Psoas muscle (tissue), 8 donors: ENCODE results near the gene RASA3. TPM values are rescaled to one million over a fixed set of nuclear protein-coding genes. Genes with fewer than 3 reads are reported as not detected.

Source experiments
- ATAC-seq, 4 donors: fragments of 200-7000 bp; cut with Tn5 transposase; one replicate each; pipeline ENCODE4 v1.9.1; 2020; ENCODE audit warnings: moderate library complexity in 3 of 4, mild to moderate bottlenecking in 2 of 4
- DNase-seq, 2 donors: peaks; one replicate each; pipeline ENCODE4 v3.0.0-alpha.2; 2020
- H3K27ac ChIP-seq: fragments of 200-600 bp; one replicate; pipeline ENCODE4 v1.8.0; 2022
- H3K27me3 ChIP-seq, 3 donors: fragments of 200-600 bp in 1 of 3; one replicate each; pipeline versions ENCODE4 v1.6.1 to v1.8.0; 2013 to 2022; ENCODE audit warnings: low read length in 2 of 3, mild to moderate bottlenecking in 2 of 3, moderate library complexity in 1 of 3; ENCODE audit not compliant: insufficient read depth in 3 of 3
- H3K36me3 ChIP-seq, 2 donors: fragments of 200-600 bp in 1 of 2; one replicate each; pipeline versions ENCODE4 v1.6.1 to v1.8.0; 2013 to 2022; ENCODE audit warnings: low read depth in 1 of 2, mild to moderate bottlenecking in 1 of 2, moderate library complexity in 1 of 2; ENCODE audit not compliant: insufficient read depth in 1 of 2
- H3K4me1 ChIP-seq: fragments of 200-600 bp; one replicate; pipeline ENCODE4 v1.8.0; 2022
- H3K4me3 ChIP-seq: fragments of 200-600 bp; one replicate; pipeline ENCODE4 v1.8.0; 2022; ENCODE audit warnings: mild to moderate bottlenecking
- H3K9me3 ChIP-seq: fragments of 200-600 bp; one replicate; pipeline ENCODE4 v1.8.0; 2022
- CTCF ChIP-seq: fragments of 200-600 bp; IDR thresholded peaks from one replicate; pipeline ENCODE4 v1.8.0; 2022; ENCODE audit warnings: antibody characterized with exemption
- WGBS, 3 donors: extraction: QIAGEN DNeasy Blood & Tissue Kit; methylation state at CpG; one replicate each; pipeline versions ENCODE4 v1.1.6 to v1.1.7; 2013; 5-methylcytosine and 5-hydroxymethylcytosine counted together
- intact Hi-C, 2 donors: fragments of 100-400 bp; cut with DNase I; formaldehyde crosslinking; loops; one replicate each; pipeline versions ENCODE4 v1.11.0 to v1.14.2; 2022
- polyA plus RNA-seq, 3 donors: library from polyadenylated mRNA; stranded (reverse); fragments of 200-250 nt; gene quantifications; one replicate each; pipeline ENCODE4 v1.2.3, GENCODE V29; 2013
- total RNA-seq, 4 donors: library from RNA; stranded (reverse); fragmentation: NEBNext Ultra II Directional in 2 of 4; extraction: Animal tissue kit (Norgen Biotek cat#: 25700) in 2 of 4; gene quantifications; one replicate each; pipeline versions ENCODE4 v1.2.1 to v1.2.4, GENCODE V29; 2021 to 2023
- donor health status: healthy with polysubstance abuse.
- donor health status: DM: no; HTN: no; CAD: no; lungs with moderate emphysema.
- donor health status: Bipolar disorder and iron deficiency.
- donor health status: healthy.
- donor health status: DM: yes; HTN: yes; CAD: no.
- donor health status: DM: no; HTN: no; CAD: no.
- donor health status: DM: no; HTN: no; CAD: no.
- donor health status: DM: yes; HTN: yes; CAD: no.

RASA3 gene
- total and polyA plus RNA-seq, 7 donors = 4.8 to 24.4 (median 13.1) TPM

- intact Hi-C loops = loop anchor here (5.0 kb wide), 2 partner anchors 35 to 40 kb away; no protein-coding TSS in a partner anchor
- ATAC-seq (no peak), DNase-seq (peak; percentile 17 to 50)
- H3K4me3 ChIP-seq = no peak overlapping the region
- H3K9me3 ChIP-seq = no peaks in the 10 kb centered on the region
- H3K27ac ChIP-seq = peak overlapping the region; percentile 75
- no peak for TF ChIP-seq CTCF
- H3K36me3 ChIP-seq = no peaks in the 10 kb centered on the region
- H3K4me1 ChIP-seq = peaks cover 55% of the 10 kb centered on the region
- H3K27me3 ChIP-seq = no peaks in the 10 kb centered on the region
- WGBS, 3 donors = 73 to 82% (median 74%) methylated on average over 26 to 29 of the region's 29 CpGs
These were observed 29.7 kb downstream of the RASA3 start for GRCh38 chr13:114102521-114103288.

GRCh38 chr13:114102131-114102520 is 30.3 kb downstream of the RASA3 start:
- intact Hi-C loops = loop anchor here (5.0 kb wide), 2 partner anchors 35 to 40 kb away; no protein-coding TSS in a partner anchor
- ATAC-seq (peak in 2 of 4 donors; percentile 16 to 32), DNase-seq (peak; percentile 24 to 52)
- no peak for TF ChIP-seq CTCF
- Histone ChIP-seq H3K36me3 (no peaks in the 10 kb centered on the region), H3K27me3 (no peaks in the 10 kb centered on the region), H3K4me1 (peaks cover 53% of the 10 kb centered on the region), H3K9me3 (no peaks in the 10 kb centered on the region), H3K4me3 (no peak overlapping the region), H3K27ac (peak overlapping the region; percentile 75)
- WGBS, 3 donors = 79 to 85% (median 81%) methylated on average over 14 to 18 of the region's 18 CpGs

GRCh38 chr13:114101358-114102130 is 30.9 kb downstream of the RASA3 start:
- DNase-seq (peak; percentile 46 to 65), ATAC-seq (peak in 3 of 4 donors; percentile 7 to 35 (median 7))
- peaks cover 53% of the 10 kb centered on the region for H3K4me1 ChIP-seq
- no peak for TF ChIP-seq CTCF
- no peaks in the 10 kb centered on the region for H3K36me3 ChIP-seq
- no peak overlapping the region for H3K4me3 ChIP-seq
- no peaks in the 10 kb centered on the region for H3K27me3 ChIP-seq
- H3K27ac ChIP-seq = peak overlapping the region; percentile 75
- WGBS, 3 donors = 46 to 63% (median 58%) methylated on average over 27 of the region's 27 CpGs
- H3K9me3 ChIP-seq = no peaks in the 10 kb centered on the region
- intact Hi-C loops = loop anchor here (5.0 kb wide), 2 partner anchors 34 to 39 kb away; no protein-coding TSS in a partner anchor

GRCh38 chr13:114100446-114101357 is 31.7 kb downstream of the RASA3 start:
- intact Hi-C loops = loop anchor here (5.0 kb wide), 2 partner anchors 33 to 38 kb away; no protein-coding TSS in a partner anchor
- H3K27ac ChIP-seq = peak overlapping the region; percentile 75
- DNase-seq (peak; percentile 21 to 63), ATAC-seq (peak in 3 of 4 donors; percentile 4 to 23 (median 4))
- H3K9me3 ChIP-seq = no peaks in the 10 kb centered on the region
- H3K4me3 ChIP-seq = no peak overlapping the region
- WGBS, 3 donors = 60 to 77% (median 73%) methylated on average over 29 of the region's 29 CpGs
- H3K36me3 ChIP-seq = no peaks in the 10 kb centered on the region
- no peaks in the 10 kb centered on the region for H3K27me3 ChIP-seq
- TF ChIP-seq CTCF = no peak
- H3K4me1 ChIP-seq = peaks cover 46% of the 10 kb centered on the region
